HS-27A (cell line): ENCODE measurements around the gene TGFBR2.

Source experiments
- DNase-seq: peaks from one replicate; pipeline ENCODE4 v3.0.0-alpha.2; 2012; ENCODE audit warnings: low read depth, missing footprints

Gene TGFBR2

GRCh38 chr3:30692498-30693130, 86.2 kb downstream of the TGFBR2 start:
- no peak for DNase-seq

- DNase-seq = no peak
These were observed 87.2 kb downstream of the TGFBR2 start for GRCh38 chr3:30693470-30694120.

GRCh38 chr3:30694148-30694547, 87.7 kb downstream of the TGFBR2 start:
- no peak for DNase-seq

DNA sequence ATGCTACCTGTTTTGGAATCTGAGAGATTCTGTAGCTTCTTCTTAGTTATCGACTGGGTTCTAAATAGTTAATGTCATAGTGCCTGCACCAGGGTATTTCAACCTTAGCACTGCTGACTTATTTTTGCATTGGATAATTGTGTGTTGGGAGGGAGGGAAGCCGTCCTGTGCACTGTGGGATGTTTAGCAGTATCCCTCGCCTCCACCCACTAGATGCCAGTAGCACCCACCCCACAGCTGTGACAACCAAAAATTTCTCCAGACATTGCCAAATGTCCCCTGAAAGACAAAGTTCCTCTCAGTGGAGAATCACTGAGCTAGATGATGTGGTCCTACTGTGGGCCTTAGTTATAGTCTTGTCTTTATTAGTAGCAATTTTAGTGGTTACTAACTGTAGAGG, 88.3 kb downstream of the TGFBR2 start:
- DNase-seq = no peak

GRCh38 chr3:30695302-30696061, 89.1 kb downstream of the TGFBR2 start:
- no peak for DNase-seq

DNA sequence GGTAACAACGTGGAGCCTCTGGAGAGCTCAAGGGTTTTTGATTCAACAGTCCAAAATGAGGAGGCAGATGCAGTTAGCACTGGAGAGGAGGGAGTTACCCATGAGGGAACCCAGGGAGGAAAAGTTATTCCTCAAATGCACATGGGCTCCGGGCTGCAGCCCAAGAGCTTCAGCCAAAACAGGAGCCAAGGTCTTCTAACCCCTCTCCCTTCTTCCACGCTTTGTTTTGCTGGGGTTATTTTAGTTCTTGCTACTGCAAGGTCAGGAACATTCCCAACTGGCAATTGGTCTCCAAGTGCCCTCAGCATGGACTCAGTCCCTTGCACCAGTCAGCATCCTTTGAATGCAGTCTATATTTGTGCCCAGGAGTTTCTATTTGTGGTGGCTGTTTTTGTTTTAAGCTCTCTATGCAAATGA, 90.0 kb downstream of the TGFBR2 start:
- no peak for DNase-seq

GRCh38 chr3:30696896-30697295, 90.5 kb downstream of the TGFBR2 start:
- no peak for DNase-seq

DNA sequence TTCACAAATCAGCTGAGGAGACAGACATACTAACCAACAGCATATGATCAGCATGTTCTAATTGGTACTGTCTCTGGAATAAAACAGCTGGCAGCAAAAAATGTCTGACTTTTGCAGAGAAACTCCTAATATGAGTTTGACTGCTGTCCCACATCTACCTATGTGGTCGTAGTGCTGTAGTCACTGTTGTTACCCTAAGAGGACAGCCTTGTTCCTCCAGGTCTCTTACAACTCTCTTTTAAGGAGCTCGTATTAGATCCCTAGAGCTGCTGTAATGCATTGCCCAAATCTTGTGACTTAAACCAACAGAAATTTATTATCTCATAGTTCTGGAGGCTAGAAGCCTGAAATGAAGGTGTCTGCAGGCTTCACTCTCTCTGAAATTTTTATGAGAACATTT, 92.1 kb downstream of the TGFBR2 start:
- no peak for DNase-seq

GRCh38 chr3:30699927-30700326, 93.5 kb downstream of the TGFBR2 start:
- DNase-seq = no peak

- no peak for DNase-seq
These were observed 94.4 kb downstream of the TGFBR2 start for GRCh38 chr3:30700702-30701321.

DNA sequence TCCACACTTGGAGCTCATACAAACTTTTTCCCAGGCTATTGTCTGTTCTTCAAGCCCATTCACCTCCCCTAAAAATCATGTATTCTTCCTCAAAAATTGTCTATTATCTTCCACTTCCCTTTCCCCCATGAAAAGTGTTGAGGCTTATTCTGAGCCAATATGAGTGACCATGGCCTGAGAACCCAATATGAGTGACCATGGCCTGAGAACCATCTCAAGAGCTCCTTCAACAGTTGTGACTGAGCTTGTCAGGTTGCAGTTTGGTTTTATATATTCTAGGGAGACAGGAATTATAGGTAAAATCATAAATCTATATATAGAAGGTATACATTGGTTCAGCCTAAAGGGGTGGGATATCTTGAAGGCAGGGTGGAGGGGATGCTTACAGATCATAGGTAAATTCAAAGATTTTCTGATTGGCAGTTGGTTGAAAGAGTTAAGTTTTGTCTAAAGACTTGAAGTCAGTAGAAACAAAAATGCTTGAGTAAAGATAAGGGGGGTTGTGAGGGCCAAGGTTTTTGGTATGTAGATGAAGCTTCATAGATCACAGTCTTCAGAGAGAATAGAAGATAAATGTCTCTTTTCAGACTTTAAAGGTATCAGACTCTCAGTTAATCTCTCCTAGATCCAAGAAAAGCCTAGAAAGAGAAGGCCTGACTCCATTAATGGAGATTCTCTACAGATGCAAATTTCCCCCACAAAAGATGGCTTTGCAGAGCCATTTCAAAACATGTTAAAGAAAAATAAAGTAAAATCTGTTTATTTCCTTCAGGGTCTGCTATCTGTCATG, 95.8 kb downstream of the TGFBR2 start:
- no peak for DNase-seq

DNA sequence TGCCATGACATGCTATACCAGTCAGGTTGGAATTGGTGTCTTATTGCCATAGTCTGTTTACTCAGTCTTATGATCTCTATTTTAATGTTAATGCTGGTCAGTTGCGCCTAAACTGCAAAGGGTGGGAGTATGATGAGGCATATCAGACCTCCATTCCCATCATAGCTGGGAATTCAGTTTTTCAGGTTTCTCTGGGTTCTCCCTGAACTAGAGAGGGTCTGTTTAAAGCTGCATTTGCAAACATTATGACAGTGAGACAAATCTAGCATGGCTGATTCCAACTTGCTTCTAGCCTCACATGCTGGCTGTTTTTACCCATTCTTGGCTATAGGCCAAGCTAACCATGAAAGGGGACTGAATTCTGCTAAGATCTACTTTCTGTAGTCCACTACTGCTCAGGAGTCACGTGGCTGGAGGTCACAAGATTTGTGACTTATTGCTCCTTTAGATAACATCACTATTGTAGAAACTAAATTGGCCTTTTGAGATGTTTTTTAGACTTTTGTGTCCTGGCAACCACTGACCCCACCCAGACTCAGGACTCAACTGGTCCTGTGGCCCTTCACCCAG, 96.5 kb downstream of the TGFBR2 start:
- no peak for DNase-seq

- DNase-seq = no peak
These were observed 98.8 kb downstream of the TGFBR2 start for GRCh38 chr3:30704931-30705890.

DNA sequence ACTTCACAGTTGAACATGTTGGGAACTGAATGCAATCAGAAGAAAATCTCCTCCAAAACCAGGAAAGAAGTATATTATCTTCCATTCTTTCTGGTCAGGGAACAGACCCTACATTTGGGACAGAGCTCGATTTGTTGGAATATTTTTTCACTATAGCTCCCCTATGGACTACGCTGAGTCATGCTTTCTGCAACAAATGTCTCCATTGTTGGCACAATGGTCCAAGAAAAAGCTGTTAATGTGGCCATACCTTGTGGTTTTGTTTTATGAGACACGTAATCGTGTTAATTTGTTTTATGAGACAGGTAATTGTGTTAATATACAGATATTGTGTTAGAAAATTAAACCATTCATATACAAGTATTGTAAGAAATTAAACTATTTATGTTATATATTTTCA, 101.4 kb downstream of the TGFBR2 start:
- DNase-seq = no peak

GRCh38 chr3:30708472-30708871, 102.1 kb downstream of the TGFBR2 start:
- no peak for DNase-seq

- no peak for DNase-seq
These were observed 103.6 kb downstream of the TGFBR2 start for GRCh38 chr3:30710017-30710416.

DNA sequence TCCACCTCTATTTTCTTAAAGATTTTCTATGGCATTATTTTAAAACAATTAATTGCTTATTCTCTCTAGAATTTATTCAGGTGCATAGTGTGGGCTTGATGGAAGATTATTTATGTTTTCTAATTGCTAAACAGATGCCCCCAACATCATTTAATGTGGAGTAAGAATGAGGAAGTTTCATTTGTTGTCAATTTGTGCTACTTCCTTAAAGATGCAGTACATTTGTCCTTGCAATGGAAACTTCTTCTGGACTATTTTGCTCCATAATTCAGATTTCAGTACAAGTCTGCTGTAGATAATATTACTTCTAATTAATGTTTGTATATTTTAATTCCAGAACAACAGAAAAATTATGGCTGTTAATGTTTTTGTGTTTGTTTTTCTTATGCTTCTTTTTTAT, 104.8 kb downstream of the TGFBR2 start:
- no peak for DNase-seq

GRCh38 chr3:30711867-30712266, 105.5 kb downstream of the TGFBR2 start:
- DNase-seq = no peak

DNA sequence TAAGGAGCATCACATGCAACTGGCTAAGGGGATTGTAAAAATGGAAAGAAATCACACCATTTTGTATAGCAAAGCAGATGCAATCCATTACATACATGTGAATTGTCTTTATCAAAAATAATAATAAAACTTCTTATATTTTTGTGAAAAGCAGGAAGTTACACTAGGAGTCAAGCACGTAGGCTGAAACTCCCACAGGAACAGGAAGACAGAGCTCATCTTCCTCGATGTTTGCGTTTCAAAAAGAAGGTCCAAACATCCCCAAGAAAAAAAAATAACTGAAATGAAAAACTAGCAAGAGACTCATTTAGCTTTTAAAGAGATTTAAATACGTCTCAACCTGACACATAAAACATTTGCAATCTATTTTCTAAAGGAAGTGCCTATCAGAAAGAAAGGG, 106.6 kb downstream of the TGFBR2 start:
- no peak for DNase-seq

DNA sequence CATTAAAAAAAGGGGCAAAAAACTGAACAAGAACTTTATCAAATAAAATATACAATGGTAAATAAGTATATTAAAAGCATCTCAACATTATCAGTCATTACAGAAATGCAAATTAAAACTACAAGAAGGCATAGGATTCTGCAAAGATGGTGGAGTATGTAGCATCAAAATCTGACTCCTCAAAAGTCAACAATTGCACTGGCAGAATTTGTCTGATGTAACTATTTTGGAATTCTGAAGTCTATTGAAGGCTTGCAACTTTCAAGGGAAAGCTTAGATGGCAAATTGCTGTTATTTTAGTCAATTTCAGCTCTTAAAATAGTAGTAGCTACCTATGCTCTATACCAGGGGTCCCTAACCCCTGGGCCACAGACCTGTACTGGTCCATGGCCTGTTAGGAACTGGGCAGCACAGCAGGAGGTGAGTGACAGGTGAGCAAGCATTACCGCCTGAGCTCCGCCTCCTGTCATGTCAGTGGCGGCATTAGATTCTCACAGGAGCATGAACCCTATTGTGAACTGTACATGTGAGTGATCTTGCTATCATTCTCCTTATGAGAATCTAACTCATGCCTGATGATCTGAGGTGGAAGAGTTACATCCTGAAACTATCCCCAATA, 107.6 kb downstream of the TGFBR2 start:
- no peak for DNase-seq
